Subcutaneous abdominal adipose tissue (tissue), 5 donors: ENCODE results near the gene RNF2.
A peak's percentile ranks its signal among the peaks of the same experiment; 100 is the strongest.
"Not testable (repeated sequence)": the region's sequence is repeated elsewhere in the genome, so short reads cannot be mapped to it uniquely, and the experiment has no call there.

Experiments used
- H3K27ac ChIP-seq: one replicate; pipeline ENCODE4 v1.7.0; 2013; ENCODE audit warnings: low read depth, mild to moderate bottlenecking, inconsistent platforms, low read length, moderate library complexity
- H3K27me3 ChIP-seq, 5 donors: one replicate each; pipeline ENCODE4 v1.7.0; 2013; ENCODE audit warnings: low read length in 5 of 5, inconsistent platforms in 1 of 5; ENCODE audit not compliant: control insufficient read depth in 5 of 5, insufficient read depth in 4 of 5
- H3K36me3 ChIP-seq, 5 donors: one replicate each; pipeline ENCODE4 v1.7.0; 2013; ENCODE audit warnings: low read length in 5 of 5; ENCODE audit not compliant: control insufficient read depth in 5 of 5, insufficient read depth in 5 of 5
- H3K4me1 ChIP-seq, 5 donors: one replicate each; pipeline ENCODE4 v1.7.0; 2013; ENCODE audit warnings: low read length in 5 of 5, mild to moderate bottlenecking in 3 of 5, moderate library complexity in 1 of 5; ENCODE audit not compliant: control insufficient read depth in 5 of 5, insufficient read depth in 5 of 5
- H3K4me3 ChIP-seq, 5 donors: one replicate each; pipeline ENCODE4 v1.7.0; 2013; ENCODE audit warnings: low read length in 5 of 5, low read depth in 1 of 5
- H3K9ac ChIP-seq, 5 donors: one replicate each; pipeline ENCODE4 v1.7.0; 2013; ENCODE audit warnings: low read length in 5 of 5, mild to moderate bottlenecking in 4 of 5, moderate library complexity in 3 of 5
- H3K9me3 ChIP-seq, 5 donors: one replicate each; pipeline ENCODE4 v1.7.0; 2013; ENCODE audit warnings: low read length in 5 of 5; ENCODE audit not compliant: control insufficient read depth in 5 of 5
- donor health status: healthy.
- donor health status: healthy.
- donor health status: healthy.
- donor health status: healthy.
- donor health status: healthy.

The RNF2 gene

GRCh38 chr1:185044981-185045813 lies at the start of gene RNF2:
RNF2 (plus strand) TSS chr1:185045558; CDS start chr1:185087554, 41,996 bp downstream.
- H3K27ac ChIP-seq, result peak within 1 kb of the TSS; percentile 84
- H3K4me3 ChIP-seq, result peak within 1 kb of the TSS; percentile 83 to 96 (median 90)
- H3K9ac ChIP-seq, result peak within 1 kb of the TSS; percentile 56 to 94 (median 87)
- peaks cover 0 to 28% (median 24%) of the 10 kb centered on the region in 5 donors for H3K4me1 ChIP-seq
- no peaks in the 10 kb centered on the region for H3K27me3 ChIP-seq
- no peaks in the 10 kb centered on the region for H3K36me3 ChIP-seq
- no peaks in the 10 kb centered on the region for H3K9me3 ChIP-seq

- H3K9ac ChIP-seq, H3K4me1 ChIP-seq, H3K27ac ChIP-seq, H3K36me3 ChIP-seq, H3K4me3 ChIP-seq, H3K9me3 ChIP-seq, H3K27me3 ChIP-seq: not testable (repeated sequence)
Observed at GRCh38 chr1:184999974-185000373, 45.4 kb upstream of the RNF2 start.

- not testable (repeated sequence) for H3K36me3 ChIP-seq, H3K4me3 ChIP-seq, H3K4me1 ChIP-seq, H3K27ac ChIP-seq, H3K27me3 ChIP-seq, H3K9ac ChIP-seq, H3K9me3 ChIP-seq
Observed at GRCh38 chr1:185001312-185001880, 44.0 kb upstream of the RNF2 start.

- H3K27ac ChIP-seq, result no peak overlapping the region
- H3K27me3 ChIP-seq, result no peaks in the 10 kb centered on the region
- no peak overlapping the region for H3K4me3 ChIP-seq
- H3K36me3 ChIP-seq, result no peaks in the 10 kb centered on the region
- no peak overlapping the region for H3K9ac ChIP-seq
- H3K9me3 ChIP-seq, result peaks cover 0 to 3% (median 0%) of the 10 kb centered on the region in 5 donors
- no peaks in the 10 kb centered on the region for H3K4me1 ChIP-seq
Observed at GRCh38 chr1:185008838-185009237, 36.5 kb upstream of the RNF2 start.

GRCh38 chr1:185010361-185010760 lies 35.0 kb upstream of the RNF2 start:
- Histone ChIP-seq H3K9me3 (peaks cover 0 to 3% (median 0%) of the 10 kb centered on the region in 5 donors), H3K4me3 (no peak overlapping the region), H3K9ac (no peak overlapping the region), H3K36me3 (no peaks in the 10 kb centered on the region), H3K4me1 (no peaks in the 10 kb centered on the region), H3K27me3 (no peaks in the 10 kb centered on the region), H3K27ac (no peak overlapping the region)

GRCh38 chr1:185014941-185015340 lies 30.4 kb upstream of the RNF2 start:
- Histone ChIP-seq H3K27me3 (no peaks in the 10 kb centered on the region), H3K4me1 (no peaks in the 10 kb centered on the region), H3K9ac (no peak overlapping the region), H3K4me3 (no peak overlapping the region), H3K36me3 (no peaks in the 10 kb centered on the region), H3K9me3 (no peaks in the 10 kb centered on the region), H3K27ac (no peak overlapping the region)

- Histone ChIP-seq H3K9ac (no peak overlapping the region), H3K4me3 (no peak overlapping the region), H3K9me3 (no peaks in the 10 kb centered on the region), H3K4me1 (no peaks in the 10 kb centered on the region), H3K27me3 (no peaks in the 10 kb centered on the region), H3K27ac (no peak overlapping the region), H3K36me3 (no peaks in the 10 kb centered on the region)
Observed at GRCh38 chr1:185015631-185016030, 29.7 kb upstream of the RNF2 start.

GRCh38 chr1:185016880-185017279 lies 28.5 kb upstream of the RNF2 start:
- H3K4me1 ChIP-seq, result no peaks in the 10 kb centered on the region
- H3K9ac ChIP-seq, result no peak overlapping the region
- no peak overlapping the region for H3K27ac ChIP-seq
- H3K4me3 ChIP-seq, result no peak overlapping the region
- H3K27me3 ChIP-seq, result no peaks in the 10 kb centered on the region
- no peaks in the 10 kb centered on the region for H3K36me3 ChIP-seq
- H3K9me3 ChIP-seq, result no peaks in the 10 kb centered on the region

- H3K9ac ChIP-seq, result no peak overlapping the region
- H3K9me3 ChIP-seq, result no peaks in the 10 kb centered on the region
- H3K4me3 ChIP-seq, result no peak overlapping the region
- no peaks in the 10 kb centered on the region for H3K4me1 ChIP-seq
- no peaks in the 10 kb centered on the region for H3K27me3 ChIP-seq
- no peak overlapping the region for H3K27ac ChIP-seq
- H3K36me3 ChIP-seq, result no peaks in the 10 kb centered on the region
Observed at GRCh38 chr1:185017338-185017737, 28.0 kb upstream of the RNF2 start.

- no peaks in the 10 kb centered on the region for H3K9me3 ChIP-seq
- no peaks in the 10 kb centered on the region for H3K4me1 ChIP-seq
Observed at GRCh38 chr1:185017966-185018365, 27.4 kb upstream of the RNF2 start.

More at GRCh38 chr1:185017966-185018365, 27.4 kb upstream of the RNF2 start:
- Histone ChIP-seq H3K27ac (no peak overlapping the region), H3K36me3 (no peaks in the 10 kb centered on the region), H3K4me3 (no peak overlapping the region), H3K9ac (no peak overlapping the region), H3K27me3 (no peaks in the 10 kb centered on the region)
